ENCODE results near the gene PRSS48.
"Not testable (repeated sequence)": the region's sequence is repeated elsewhere in the genome, so short reads cannot be mapped to it uniquely, and the experiment has no call there.

- TF ChIP-seq, protein P1, sequence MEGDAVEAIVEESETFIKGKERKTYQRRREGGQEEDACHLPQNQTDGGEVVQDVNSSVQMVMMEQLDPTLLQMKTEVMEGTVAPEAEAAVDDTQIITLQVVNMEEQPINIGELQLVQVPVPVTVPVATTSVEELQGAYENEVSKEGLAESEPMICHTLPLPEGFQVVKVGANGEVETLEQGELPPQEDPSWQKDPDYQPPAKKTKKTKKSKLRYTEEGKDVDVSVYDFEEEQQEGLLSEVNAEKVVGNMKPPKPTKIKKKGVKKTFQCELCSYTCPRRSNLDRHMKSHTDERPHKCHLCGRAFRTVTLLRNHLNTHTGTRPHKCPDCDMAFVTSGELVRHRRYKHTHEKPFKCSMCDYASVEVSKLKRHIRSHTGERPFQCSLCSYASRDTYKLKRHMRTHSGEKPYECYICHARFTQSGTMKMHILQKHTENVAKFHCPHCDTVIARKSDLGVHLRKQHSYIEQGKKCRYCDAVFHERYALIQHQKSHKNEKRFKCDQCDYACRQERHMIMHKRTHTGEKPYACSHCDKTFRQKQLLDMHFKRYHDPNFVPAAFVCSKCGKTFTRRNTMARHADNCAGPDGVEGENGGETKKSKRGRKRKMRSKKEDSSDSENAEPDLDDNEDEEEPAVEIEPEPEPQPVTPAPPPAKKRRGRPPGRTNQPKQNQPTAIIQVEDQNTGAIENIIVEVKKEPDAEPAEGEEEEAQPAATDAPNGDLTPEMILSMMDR (IDR thresholded peaks at IDR 0.05 in 2 of 3, conservative IDR thresholded peaks at IDR 0.05 in 1 of 3; ENCODE audit: borderline replicate concordance in 1 of 3, insufficient read depth in 1 of 3, low read depth in 2 of 3, low read length in 2 of 3): not testable (repeated sequence)
- TF ChIP-seq YY1 (IDR thresholded peaks at IDR 0.05; ENCODE audit: extremely low read depth, insufficient replicate concordance, low read depth, low read length); ZBTB33 (IDR thresholded peaks at IDR 0.05; ENCODE audit: extremely low read depth, insufficient replicate concordance, low read length); POLR2AphosphoS5 (IDR thresholded peaks at IDR 0.05; ENCODE audit: low read depth, low read length): not testable (repeated sequence)
These were observed 45.2 kb downstream of the PRSS48 start for GRCh38 chr4:151322161-151322560.
